HEK293T (cell line): ENCODE data around the gene TTC31.

Experiments used
- BHLHE40 ChIP-seq: fragments of 450-650 bp; IDR thresholded peaks from 2 replicates; pipeline ENCODE4 v1.6.1; 2016; ENCODE audit warnings: mild to moderate bottlenecking, moderate library complexity, borderline replicate concordance
- CTBP1 ChIP-seq: fragments of 450-650 bp; IDR thresholded peaks from 2 replicates; pipeline ENCODE4 v1.6.1; 2016; ENCODE audit warnings: borderline replicate concordance
- ELF4 ChIP-seq: fragments of 450-650 bp; IDR thresholded peaks from 2 replicates; pipeline ENCODE4 v1.6.1; 2017; ENCODE audit warnings: antibody characterized with exemption
- FOXA1 ChIP-seq: fragments of 450-650 bp; IDR thresholded peaks from 2 replicates; pipeline ENCODE4 v1.6.1; 2016; ENCODE audit warnings: mild to moderate bottlenecking
- FOXK2 ChIP-seq: fragments of 450-650 bp; IDR thresholded peaks from 2 replicates; pipeline ENCODE4 v1.6.1; 2016; ENCODE audit warnings: mild to moderate bottlenecking
- FOXM1 ChIP-seq: fragments of 450-650 bp; IDR thresholded peaks from 2 replicates; pipeline ENCODE4 v1.6.1; 2017; ENCODE audit warnings: mild to moderate bottlenecking, borderline replicate concordance
- L3MBTL2 ChIP-seq: fragments of 450-650 bp; conservative IDR thresholded peaks from 2 replicates; pipeline ENCODE4 v1.6.1; 2016; ENCODE audit warnings: mild to moderate bottlenecking
- LEF1 ChIP-seq: fragments of 450-650 bp; IDR thresholded peaks from 2 replicates; pipeline ENCODE4 v1.6.1; 2017; ENCODE audit warnings: mild to moderate bottlenecking, borderline replicate concordance
- PKNOX1 ChIP-seq: fragments of 450-650 bp; IDR thresholded peaks from 2 replicates; pipeline ENCODE4 v1.6.1; 2016
- SP1 ChIP-seq: fragments of 450-650 bp; IDR thresholded peaks from 2 replicates; pipeline ENCODE4 v1.6.1; 2017
- SUZ12 ChIP-seq: fragments of 450-650 bp; IDR thresholded peaks from 2 replicates; pipeline ENCODE4 v1.6.1; 2016; ENCODE audit warnings: mild to moderate bottlenecking
- TARDBP ChIP-seq: fragments of 450-650 bp; IDR thresholded peaks from 2 replicates; pipeline ENCODE4 v1.6.1; 2016
- ZNF384 ChIP-seq: fragments of 450-650 bp; IDR thresholded peaks from 2 replicates; pipeline ENCODE4 v1.6.1; 2016

GRCh38 chr2:74450570-74451190, 32.2 kb upstream of the TTC31 start:
- no peak for TF ChIP-seq FOXK2
- TF ChIP-seq FOXM1: no peak
- TF ChIP-seq BHLHE40: no peak
- TF ChIP-seq ELF4: no peak
- TF ChIP-seq SP1: no peak
- TF ChIP-seq SUZ12: no peak
- no peak for TF ChIP-seq L3MBTL2
- no peak for TF ChIP-seq ZNF384
- TF ChIP-seq TARDBP: no peak
- no peak for TF ChIP-seq LEF1
- TF ChIP-seq CTBP1: no peak
- no peak for TF ChIP-seq FOXA1
- TF ChIP-seq PKNOX1: no peak
